Measurements from ENCODE around the gene TRMT112.

The TRMT112 gene

DNA sequence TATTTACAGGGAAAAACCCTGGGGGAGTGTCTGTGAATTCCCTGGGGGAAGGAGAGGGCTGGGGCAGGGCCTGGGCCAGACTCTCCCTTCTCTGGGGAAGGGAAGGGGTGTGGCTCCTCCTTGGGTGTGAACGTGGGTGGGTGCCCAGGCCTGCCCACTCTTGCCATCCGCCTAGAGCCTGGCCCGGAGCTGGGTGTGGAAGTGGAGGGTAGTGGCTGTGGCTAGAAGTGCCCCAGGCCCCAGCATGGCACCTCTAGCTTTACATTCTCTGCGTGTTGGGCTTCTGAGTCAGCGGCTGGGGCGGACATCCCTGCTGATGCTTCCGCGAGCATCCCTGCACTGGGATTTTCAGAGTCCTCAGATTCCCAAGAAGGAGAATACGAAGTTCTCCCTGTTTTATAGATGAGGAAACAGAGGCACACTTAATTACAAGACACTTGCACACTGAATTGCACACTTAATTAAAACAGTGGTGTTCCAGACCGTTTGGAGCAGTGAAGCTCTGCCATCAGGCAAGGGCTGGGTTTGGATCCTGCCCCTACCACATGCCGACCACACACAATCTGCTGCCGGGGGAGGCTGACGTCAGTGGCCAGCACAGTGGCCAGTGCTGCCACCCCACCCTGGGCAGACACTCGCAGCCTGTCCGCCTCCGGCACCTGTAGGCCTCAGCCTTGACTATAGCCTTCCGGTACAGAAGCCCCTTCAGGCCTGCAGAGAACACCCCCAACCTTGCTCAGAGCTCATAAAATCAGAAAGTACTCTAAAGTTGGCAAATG lies 40.5 kb downstream of the TRMT112 start:
- no peak for DNase-seq (ENCODE audit: low read depth in 2 of 2, low spot score in 1 of 2)

- DNase-seq (ENCODE audit: low read depth in 2 of 2, low spot score in 1 of 2), result no peak
Observed at GRCh38 chr11:64275841-64276240, 41.5 kb downstream of the TRMT112 start.

DNA sequence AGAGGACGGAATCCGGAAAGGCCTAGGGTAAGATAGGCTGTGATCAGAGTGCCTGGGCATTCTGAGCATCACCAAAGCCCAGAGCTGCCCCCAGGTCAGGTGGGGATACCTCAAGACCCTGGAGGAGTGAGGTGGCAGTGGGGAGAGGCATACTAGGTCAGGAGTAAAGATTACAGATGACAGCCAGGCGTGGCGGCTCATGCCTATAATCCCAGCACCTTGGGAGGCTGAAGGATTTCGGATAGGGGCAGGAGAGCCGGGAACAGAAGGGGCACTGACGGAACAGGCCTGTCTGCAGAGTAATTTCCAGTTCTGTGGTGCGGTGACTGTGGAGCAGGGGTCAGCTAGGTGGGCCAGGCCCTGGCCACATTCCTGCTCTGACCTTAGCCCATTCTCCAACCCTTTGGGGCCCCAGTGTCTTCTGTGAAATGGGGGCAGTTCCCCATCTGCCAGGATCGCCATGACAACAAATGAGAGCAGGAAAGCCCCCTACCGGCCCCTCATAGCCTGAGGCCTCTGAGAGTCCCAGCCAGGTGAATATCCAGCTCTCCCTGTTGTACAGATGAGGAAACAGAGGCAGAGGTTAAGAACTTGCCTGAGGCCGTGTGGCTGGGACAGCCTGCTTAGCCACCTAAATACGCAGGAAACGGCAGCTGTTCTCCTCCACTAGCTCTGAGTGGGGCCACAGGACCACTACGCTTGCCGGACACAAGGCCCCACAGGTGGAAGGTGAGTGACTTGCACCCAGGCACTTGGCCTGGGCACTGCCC lies 42.1 kb downstream of the TRMT112 start:
- no peak for DNase-seq (ENCODE audit: low read depth in 2 of 2, low spot score in 1 of 2)

- peak; percentile 93 to 95 for DNase-seq (ENCODE audit: low read depth in 2 of 2, low spot score in 1 of 2)
Observed at GRCh38 chr11:64269540-64270220, 47.7 kb downstream of the TRMT112 start.

- DNase-seq (ENCODE audit: low read depth in 2 of 2, low spot score in 1 of 2), result no peak
Observed at GRCh38 chr11:64268893-64269539, 48.3 kb downstream of the TRMT112 start.

GRCh38 chr11:64268025-64268892 lies 49.1 kb downstream of the TRMT112 start:
- DNase-seq (ENCODE audit: low read depth in 2 of 2, low spot score in 1 of 2), result no peak

DNA sequence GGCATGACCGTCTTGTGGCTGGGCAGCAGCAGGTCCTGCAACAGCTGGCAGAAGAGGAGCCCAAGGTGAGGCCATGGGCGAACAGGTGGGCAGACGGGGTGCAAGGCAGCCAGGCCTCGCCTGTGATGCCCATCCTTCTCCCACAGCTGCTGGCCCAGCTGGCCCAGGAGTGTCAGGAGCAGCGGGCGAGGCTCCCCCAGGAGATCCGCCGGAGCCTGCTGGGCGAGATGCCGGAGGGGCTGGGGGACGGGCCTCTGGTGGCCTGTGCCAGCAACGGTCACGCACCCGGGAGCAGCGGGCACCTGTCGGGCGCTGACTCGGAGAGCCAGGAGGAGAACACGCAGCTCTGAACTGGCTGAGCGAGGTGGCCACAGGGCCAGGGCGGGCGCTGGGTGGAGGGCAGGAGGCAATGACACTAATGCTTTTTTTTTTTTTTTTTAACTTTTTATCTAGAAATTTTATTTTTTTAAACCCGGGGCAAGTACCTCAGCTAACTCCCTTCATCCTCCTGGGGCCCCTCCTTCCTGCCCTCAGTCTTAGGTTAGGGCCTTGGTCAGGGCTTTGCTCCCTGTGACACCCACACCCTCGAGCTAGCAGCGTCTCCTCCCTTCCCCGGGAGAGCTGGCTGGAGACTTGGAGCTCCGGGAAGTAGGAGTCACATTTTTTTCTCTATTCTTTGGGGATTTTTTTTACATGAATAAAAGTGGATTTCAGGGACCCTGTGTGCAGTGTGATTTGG lies 50.0 kb downstream of the TRMT112 start:
- DNase-seq (ENCODE audit: low read depth in 2 of 2, low spot score in 1 of 2), result no peak

Measured in stimulated activated CD8-positive, alpha-beta memory T cell treated with anti-CD3 and anti-CD28 coated beads, Interleukin-4, amount 100 ng/mL, for 1 hour (primary cell).